RPMI7951 (cell line): ENCODE results near the gene HMG20A. TPM values are rescaled to one million over a fixed set of nuclear protein-coding genes. Genes with fewer than 3 reads are reported as not detected.

Experiments used
- total RNA-seq: library from RNA; depleted of rRNA; stranded (reverse); fragments of >200 nt; shearing (Covaris generic); gene quantifications from 2 replicates; pipeline ENCODE4 v1.2.3, GENCODE V29; 2014; rRNA removed

HMG20A gene
- total RNA-seq, 1 experiment from 2014 or later = 37.8 TPM

Other genes with a start within 250 kb of the HMG20A start
- 13.5 and 21.4 TPM in 2 replicates for gene PEAK1, start 784 bp upstream of the HMG20A start, total RNA-seq
- gene LINGO1, start 212.0 kb downstream of the HMG20A start, total RNA-seq = not detected in 2 replicates